ENCODE measurements around the gene TMC7.

DNA sequence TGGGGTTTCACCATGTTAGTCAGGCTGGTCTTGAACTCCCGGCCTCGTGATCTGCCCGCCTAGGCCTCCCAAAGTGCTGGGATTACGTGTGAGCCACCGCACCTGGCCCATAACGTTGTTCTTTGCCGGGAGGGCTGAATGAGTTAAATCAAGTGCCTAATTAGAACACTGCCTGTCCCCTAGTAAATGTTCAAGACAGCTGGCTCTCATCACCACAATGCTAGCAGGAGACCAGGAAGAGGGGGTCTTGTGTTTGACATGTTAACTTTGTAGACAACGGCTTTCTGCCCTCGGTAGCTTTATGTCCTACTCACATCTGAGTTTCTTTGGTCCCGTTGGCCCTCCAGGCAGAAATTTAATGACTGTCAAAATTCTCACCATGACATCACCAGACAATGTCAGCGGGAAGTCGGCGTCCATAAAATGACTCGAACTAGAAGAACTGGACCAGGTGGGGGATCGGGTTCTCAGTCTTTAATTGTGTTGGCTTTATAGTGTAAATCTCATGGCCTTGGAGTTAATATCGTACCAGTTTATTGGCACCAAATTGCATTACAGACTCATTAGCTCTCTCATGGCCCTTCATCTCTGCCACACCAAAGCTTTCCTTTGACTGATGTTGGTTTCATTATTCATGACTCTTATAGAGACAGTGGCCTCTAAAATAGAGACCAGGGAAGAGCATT is 118.6 kb downstream of the TMC7 start:
- TF ChIP-seq, protein P1, sequence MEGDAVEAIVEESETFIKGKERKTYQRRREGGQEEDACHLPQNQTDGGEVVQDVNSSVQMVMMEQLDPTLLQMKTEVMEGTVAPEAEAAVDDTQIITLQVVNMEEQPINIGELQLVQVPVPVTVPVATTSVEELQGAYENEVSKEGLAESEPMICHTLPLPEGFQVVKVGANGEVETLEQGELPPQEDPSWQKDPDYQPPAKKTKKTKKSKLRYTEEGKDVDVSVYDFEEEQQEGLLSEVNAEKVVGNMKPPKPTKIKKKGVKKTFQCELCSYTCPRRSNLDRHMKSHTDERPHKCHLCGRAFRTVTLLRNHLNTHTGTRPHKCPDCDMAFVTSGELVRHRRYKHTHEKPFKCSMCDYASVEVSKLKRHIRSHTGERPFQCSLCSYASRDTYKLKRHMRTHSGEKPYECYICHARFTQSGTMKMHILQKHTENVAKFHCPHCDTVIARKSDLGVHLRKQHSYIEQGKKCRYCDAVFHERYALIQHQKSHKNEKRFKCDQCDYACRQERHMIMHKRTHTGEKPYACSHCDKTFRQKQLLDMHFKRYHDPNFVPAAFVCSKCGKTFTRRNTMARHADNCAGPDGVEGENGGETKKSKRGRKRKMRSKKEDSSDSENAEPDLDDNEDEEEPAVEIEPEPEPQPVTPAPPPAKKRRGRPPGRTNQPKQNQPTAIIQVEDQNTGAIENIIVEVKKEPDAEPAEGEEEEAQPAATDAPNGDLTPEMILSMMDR (IDR thresholded peaks at IDR 0.05): no peak
- TF ChIP-seq POLR2A (IDR thresholded peaks at IDR 0.05): no peak

Measured in esophagus squamous epithelium (tissue), 4 donors.